H9 (cell line): ENCODE data around the gene ZFYVE28. TPM values are rescaled to one million over a fixed set of nuclear protein-coding genes. Genes with fewer than 3 reads are reported as not detected.

ENCODE experiments used
- DNase-seq: peaks from one replicate; pipeline ENCODE4 v3.0.0-alpha.2; 2017
- H2AFZ ChIP-seq: one replicate; pipeline ENCODE4 v1.6.1; 2013; ENCODE audit warnings: mild to moderate bottlenecking, low read length, control low read depth, moderate library complexity
- H2AK5ac ChIP-seq: 2 replicates; pipeline ENCODE4 v1.6.1; 2013; ENCODE audit warnings: low read length, control low read depth, mixed read lengths; ENCODE audit not compliant: insufficient read length
- H2BK120ac ChIP-seq: one replicate; pipeline ENCODE4 v1.6.1; 2013; ENCODE audit warnings: low read depth, mild to moderate bottlenecking, low read length, control low read depth, inconsistent platforms; ENCODE audit not compliant: poor library complexity, severe bottlenecking
- H2BK12ac ChIP-seq: 2 replicates; pipeline ENCODE4 v1.6.1; 2013; ENCODE audit warnings: low read length, control low read depth, mixed read lengths, low read depth; ENCODE audit not compliant: insufficient read length
- H2BK15ac ChIP-seq: 2 replicates; pipeline ENCODE4 v1.6.1; 2013; ENCODE audit warnings: low read depth, low read length, control low read depth
- H2BK20ac ChIP-seq: one replicate; pipeline ENCODE4 v1.6.1; 2013; ENCODE audit warnings: low read depth, mild to moderate bottlenecking, low read length, control low read depth, inconsistent platforms; ENCODE audit not compliant: poor library complexity, severe bottlenecking
- H2BK5ac ChIP-seq: 2 replicates; pipeline ENCODE4 v1.6.1; 2013; ENCODE audit warnings: low read length, control low read depth, mixed read lengths; ENCODE audit not compliant: insufficient read length
- H3K14ac ChIP-seq: 2 replicates; pipeline ENCODE4 v1.6.1; 2013; ENCODE audit warnings: low read length, control low read depth; ENCODE audit not compliant: insufficient read depth
- H3K18ac ChIP-seq: 2 replicates; pipeline ENCODE4 v1.6.1; 2013; ENCODE audit warnings: low read depth, mild to moderate bottlenecking, mixed read lengths, low read length, control low read depth; ENCODE audit not compliant: insufficient read length
- H3K23ac ChIP-seq: 2 replicates; pipeline ENCODE4 v1.6.1; 2013; ENCODE audit warnings: low read length, control low read depth, mixed read lengths, low read depth; ENCODE audit not compliant: insufficient read length
- H3K23me2 ChIP-seq: 2 replicates; pipeline ENCODE4 v1.6.1; 2013; ENCODE audit warnings: low read depth, mild to moderate bottlenecking, mixed read lengths, low read length, control low read depth; ENCODE audit not compliant: insufficient read length, poor library complexity, severe bottlenecking
- H3K27ac ChIP-seq: 2 replicates; pipeline ENCODE4 v1.5.1; 2013; ENCODE audit warnings: low read length, control low read depth, mixed read lengths, low read depth; ENCODE audit not compliant: insufficient read length
- H3K27me3 ChIP-seq: 2 replicates; pipeline ENCODE4 v1.6.1; 2013; ENCODE audit warnings: low read length, control low read depth, inconsistent platforms; ENCODE audit not compliant: insufficient read depth
- H3K4ac ChIP-seq: 2 replicates; pipeline ENCODE4 v1.6.1; 2013; ENCODE audit warnings: low read depth, mild to moderate bottlenecking, control low read depth, inconsistent platforms, low read length, moderate library complexity
- H3K4me1 ChIP-seq: 2 replicates; pipeline ENCODE4 v1.6.1; 2013; ENCODE audit warnings: low read length, control low read depth, inconsistent platforms; ENCODE audit not compliant: insufficient read depth
- H3K4me2 ChIP-seq: 2 replicates; pipeline ENCODE4 v1.6.1; 2013; ENCODE audit warnings: low read length, control low read depth, mixed read lengths; ENCODE audit not compliant: insufficient read length, insufficient read depth
- H3K56ac ChIP-seq: 2 replicates; pipeline ENCODE4 v1.6.1; 2013; ENCODE audit warnings: low read depth, mild to moderate bottlenecking, mixed read lengths, low read length, control low read depth; ENCODE audit not compliant: insufficient read length
- H3K79me1 ChIP-seq: 2 replicates; pipeline ENCODE4 v1.6.1; 2013; ENCODE audit warnings: low read depth, mild to moderate bottlenecking, moderate library complexity, low read length, control low read depth, inconsistent platforms; ENCODE audit not compliant: insufficient read depth, poor library complexity, severe bottlenecking
- H3K79me2 ChIP-seq: 2 replicates; pipeline ENCODE4 v1.6.1; 2013; ENCODE audit warnings: low read length, control low read depth, inconsistent platforms; ENCODE audit not compliant: insufficient read depth
- H3K9ac ChIP-seq: 2 replicates; pipeline ENCODE4 v1.6.1; 2013; ENCODE audit warnings: low read length, control low read depth, mixed read lengths; ENCODE audit not compliant: insufficient read length; ENCODE audit errors: extremely low read depth
- H3K9me3 ChIP-seq: one replicate; pipeline ENCODE4 v1.6.1; 2013; ENCODE audit warnings: low read depth, low read length, inconsistent platforms; ENCODE audit not compliant: control insufficient read depth
- H3T11ph ChIP-seq: one replicate; pipeline ENCODE4 v1.6.1; 2013; ENCODE audit warnings: mild to moderate bottlenecking, low read length, control low read depth, inconsistent platforms
- H4K20me1 ChIP-seq: one replicate; pipeline ENCODE4 v1.6.1; 2013; ENCODE audit not compliant: control insufficient read depth, insufficient read length, insufficient read depth
- H4K5ac ChIP-seq: 2 replicates; pipeline ENCODE4 v1.6.1; 2013; ENCODE audit warnings: low read depth, mild to moderate bottlenecking, mixed read lengths, low read length, control low read depth; ENCODE audit not compliant: insufficient read length
- H4K8ac ChIP-seq: replicated peaks from 2 replicates; pipeline ENCODE4 v1.6.1; 2013; ENCODE audit warnings: low read length, control low read depth, mixed read lengths, low read depth; ENCODE audit not compliant: insufficient read length
- H4K91ac ChIP-seq: 2 replicates; pipeline ENCODE4 v1.6.1; 2013; ENCODE audit warnings: low read depth, mild to moderate bottlenecking, moderate library complexity, mixed read lengths, low read length, control low read depth; ENCODE audit not compliant: insufficient read length
- H3K27ac Mint-ChIP-seq, 3 experiments: 2 replicates in 2 of 3; 3 replicates in 1 of 3; pipeline ENCODE4 v1.8.0; 2020 to 2021; ENCODE audit warnings: mixed read lengths in 3 of 3, mild to moderate bottlenecking in 1 of 3, moderate library complexity in 1 of 3
- H3K27me3 Mint-ChIP-seq: 2 replicates; pipeline ENCODE4 v1.8.0; 2021; ENCODE audit warnings: low read depth, mild to moderate bottlenecking, moderate library complexity, mixed read lengths
- H3K36me3 Mint-ChIP-seq, 3 experiments: 2 replicates in 2 of 3; 3 replicates in 1 of 3; pipeline ENCODE4 v1.8.0; 2020 to 2021; ENCODE audit warnings: low read depth in 3 of 3, mixed read lengths in 3 of 3; ENCODE audit not compliant: insufficient read depth in 1 of 3
- H3K4me1 Mint-ChIP-seq, 2 experiments: 2 replicates each; pipeline ENCODE4 v1.8.0; 2020; ENCODE audit warnings: mixed read lengths in 2 of 2
- H3K4me3 Mint-ChIP-seq, 2 experiments: 2 replicates in 1 of 2; 3 replicates in 1 of 2; pipeline ENCODE4 v1.8.0; 2020 to 2021; ENCODE audit warnings: mild to moderate bottlenecking in 2 of 2, mixed read lengths in 2 of 2, moderate library complexity in 1 of 2
- H3K9me3 Mint-ChIP-seq, 2 experiments: 2 replicates in 1 of 2; 3 replicates in 1 of 2; pipeline ENCODE4 v1.8.0; 2020; ENCODE audit warnings: mild to moderate bottlenecking in 2 of 2, mixed read lengths in 2 of 2, moderate library complexity in 1 of 2
- WGBS: extraction: QIAGEN DNeasy Blood & Tissue Kit; methylation state at CpG from one replicate; pipeline ENCODE4 v1.1.7; 2013; ENCODE audit warnings: missing lambda C conversion rate, low lambda C conversion rate, mixed read lengths; ENCODE audit not compliant: insufficient read length; ENCODE audit errors: extremely low coverage; 5-methylcytosine and 5-hydroxymethylcytosine counted together
- total RNA-seq: library from RNA; stranded (reverse); gene quantifications from 2 replicates; pipeline ENCODE4 v1.2.1, GENCODE V29; 2021
- TF ChIP-seq, protein P1 (sequence below): fragments of 200-600 bp; sonication (generic); conservative IDR thresholded peaks from 3 replicates; pipeline ENCODE4 v1.8.0; 2021; ENCODE audit warnings: antibody characterized with exemption, mild to moderate bottlenecking

The ZFYVE28 gene
- total RNA-seq, 1 experiment from 2014 or later: 0.98 TPM

DNA sequence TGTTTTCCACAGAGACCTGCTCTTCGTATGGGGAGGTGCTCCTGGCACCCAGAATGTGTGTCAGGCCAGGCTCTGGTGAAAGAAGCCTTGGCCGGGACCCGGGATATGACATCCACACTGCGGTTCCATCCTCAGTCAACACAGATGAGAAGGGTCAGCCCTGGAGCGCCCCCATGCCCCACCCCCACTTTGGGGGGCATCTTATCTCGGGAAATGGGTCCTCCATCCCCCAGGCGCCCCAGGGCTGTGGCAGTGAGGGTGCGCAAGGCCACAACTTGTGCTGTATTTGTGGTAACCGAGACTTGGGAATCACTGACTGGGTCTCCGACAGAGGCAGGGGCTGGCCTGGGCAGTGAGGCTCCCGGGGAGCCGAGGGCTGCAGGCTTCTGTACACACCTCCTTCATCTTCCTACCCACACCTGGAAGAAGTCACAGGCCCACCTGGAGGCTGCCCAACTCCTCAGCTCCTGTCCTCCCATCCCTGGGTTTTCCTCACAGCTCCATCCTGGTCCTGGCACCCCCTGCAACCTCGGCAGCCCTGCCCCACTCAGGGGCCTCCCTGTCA is 8.3 kb upstream of the ZFYVE28 start:
- no peak overlapping the region for H2BK120ac ChIP-seq
- H3K27me3 Mint-ChIP-seq: peaks cover 15% of the 10 kb centered on the region
- no peaks in the 10 kb centered on the region for H3K27me3 ChIP-seq
- H3K56ac ChIP-seq: no peak overlapping the region
- no peaks in the 10 kb centered on the region for H3K9me3 ChIP-seq
- H3K27ac ChIP-seq: no peak overlapping the region
- no peak overlapping the region for H4K8ac ChIP-seq
- H2AK5ac ChIP-seq: no peak overlapping the region
- H4K91ac ChIP-seq: no peak overlapping the region
- no peak overlapping the region for H2BK5ac ChIP-seq
- no peak overlapping the region for H3K4me3 Mint-ChIP-seq
- H3K79me1 ChIP-seq: no peaks in the 10 kb centered on the region
- no peaks in the 10 kb centered on the region for H3K79me2 ChIP-seq
- H3K27ac Mint-ChIP-seq: no peak overlapping the region
- H2AFZ ChIP-seq: no peak overlapping the region
- H4K20me1 ChIP-seq: no peaks in the 10 kb centered on the region
- H2BK15ac ChIP-seq: no peak overlapping the region
- H3K4ac ChIP-seq: no peak overlapping the region
- no peak overlapping the region for H2BK12ac ChIP-seq
- no peak for DNase-seq
- TF ChIP-seq, protein P1, sequence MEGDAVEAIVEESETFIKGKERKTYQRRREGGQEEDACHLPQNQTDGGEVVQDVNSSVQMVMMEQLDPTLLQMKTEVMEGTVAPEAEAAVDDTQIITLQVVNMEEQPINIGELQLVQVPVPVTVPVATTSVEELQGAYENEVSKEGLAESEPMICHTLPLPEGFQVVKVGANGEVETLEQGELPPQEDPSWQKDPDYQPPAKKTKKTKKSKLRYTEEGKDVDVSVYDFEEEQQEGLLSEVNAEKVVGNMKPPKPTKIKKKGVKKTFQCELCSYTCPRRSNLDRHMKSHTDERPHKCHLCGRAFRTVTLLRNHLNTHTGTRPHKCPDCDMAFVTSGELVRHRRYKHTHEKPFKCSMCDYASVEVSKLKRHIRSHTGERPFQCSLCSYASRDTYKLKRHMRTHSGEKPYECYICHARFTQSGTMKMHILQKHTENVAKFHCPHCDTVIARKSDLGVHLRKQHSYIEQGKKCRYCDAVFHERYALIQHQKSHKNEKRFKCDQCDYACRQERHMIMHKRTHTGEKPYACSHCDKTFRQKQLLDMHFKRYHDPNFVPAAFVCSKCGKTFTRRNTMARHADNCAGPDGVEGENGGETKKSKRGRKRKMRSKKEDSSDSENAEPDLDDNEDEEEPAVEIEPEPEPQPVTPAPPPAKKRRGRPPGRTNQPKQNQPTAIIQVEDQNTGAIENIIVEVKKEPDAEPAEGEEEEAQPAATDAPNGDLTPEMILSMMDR: no peak
- H3K4me2 ChIP-seq: no peak overlapping the region
- no peak overlapping the region for H3K18ac ChIP-seq
- no peak overlapping the region for H3K9ac ChIP-seq
- no peak overlapping the region for H3K23ac ChIP-seq
- H3K4me1 ChIP-seq: no peaks in the 10 kb centered on the region
- peaks cover 13% of the 10 kb centered on the region in 2 experiments for H3K4me1 Mint-ChIP-seq
- H3K14ac ChIP-seq: no peak overlapping the region
- no peak overlapping the region for H4K5ac ChIP-seq
- no peaks in the 10 kb centered on the region for H3K23me2 ChIP-seq
- H2BK20ac ChIP-seq: no peak overlapping the region
- no peak overlapping the region for H3T11ph ChIP-seq
- WGBS: no CpG with 5 or more reads among the region's 13 CpGs
- no peaks in the 10 kb centered on the region; a peak in 1 of 5 replicates for H3K9me3 Mint-ChIP-seq
- H3K36me3 Mint-ChIP-seq: no peaks in the 10 kb centered on the region
